Measurements from ENCODE around the gene HEXIM2.

HEXIM2 gene

GRCh38 chr17:45155483-45155882, 6.2 kb upstream of the HEXIM2 start:
- no peak overlapping the region for H3K27ac ChIP-seq
- in situ Hi-C loops (cut with HindIII; ENCODE audit: low pct_ligation_motif_present, low sequenced_read_pairs): no loop called here

GRCh38 chr17:45156242-45156641, 5.4 kb upstream of the HEXIM2 start:
- Histone ChIP-seq H3K27me3 (replicated peaks) (no peaks in the 10 kb centered on the region), H3K36me3 (replicated peaks) (no peaks in the 10 kb centered on the region), H3K4me3 (ENCODE audit: low read depth, low read length) (no peak overlapping the region), H3K27ac (no peak overlapping the region)
- no peak for TF ChIP-seq CTCF (IDR thresholded peaks at IDR 0.05; ENCODE audit: low read depth, low read length, missing control alignments)
- no peak for DNase-seq
- in situ Hi-C loops (cut with HindIII; ENCODE audit: low pct_ligation_motif_present, low sequenced_read_pairs): no loop called here

More at GRCh38 chr17:45155483-45155882, 6.2 kb upstream of the HEXIM2 start:
- TF ChIP-seq CTCF (IDR thresholded peaks at IDR 0.05; ENCODE audit: low read depth, low read length, missing control alignments): no peak
- Histone ChIP-seq H3K27me3 (replicated peaks) (no peaks in the 10 kb centered on the region), H3K36me3 (replicated peaks) (no peaks in the 10 kb centered on the region), H3K4me3 (ENCODE audit: low read depth, low read length) (no peak overlapping the region)
- no peak for DNase-seq

- H3K36me3 ChIP-seq (replicated peaks): no peaks in the 10 kb centered on the region
- peak; percentile 48 for DNase-seq
- H3K27me3 ChIP-seq (replicated peaks): no peaks in the 10 kb centered on the region
- peak; percentile 22 for TF ChIP-seq CTCF (IDR thresholded peaks at IDR 0.05; ENCODE audit: low read depth, low read length, missing control alignments)
- peak overlapping the region; percentile 98 for H3K27ac ChIP-seq
- H3K4me3 ChIP-seq (ENCODE audit: low read depth, low read length): peak overlapping the region; percentile 99
- in situ Hi-C loops (cut with HindIII; ENCODE audit: low pct_ligation_motif_present, low sequenced_read_pairs): no loop called here
Observed at GRCh38 chr17:45160447-45161287, 1.0 kb upstream of the HEXIM2 start.

- DNase-seq: no peak
- Histone ChIP-seq H3K27ac (no peak overlapping the region), H3K36me3 (replicated peaks) (no peaks in the 10 kb centered on the region), H3K4me3 (ENCODE audit: low read depth, low read length) (peak overlapping the region; percentile 40), H3K27me3 (replicated peaks) (no peaks in the 10 kb centered on the region)
- in situ Hi-C loops (cut with HindIII; ENCODE audit: low pct_ligation_motif_present, low sequenced_read_pairs): no loop called here
- no peak for TF ChIP-seq CTCF (IDR thresholded peaks at IDR 0.05; ENCODE audit: low read depth, low read length, missing control alignments)
Observed at GRCh38 chr17:45162025-45162687, 481 bp downstream of the HEXIM2 start.

GRCh38 chr17:45164734-45165269, 3.1 kb downstream of the HEXIM2 start:
- H3K27me3 ChIP-seq (replicated peaks): no peaks in the 10 kb centered on the region
- in situ Hi-C loops (cut with HindIII; ENCODE audit: low pct_ligation_motif_present, low sequenced_read_pairs): no loop called here
- H3K27ac ChIP-seq: no peak overlapping the region
- no peak for DNase-seq
- no peaks in the 10 kb centered on the region for H3K36me3 ChIP-seq (replicated peaks)
- H3K4me3 ChIP-seq (ENCODE audit: low read depth, low read length): no peak overlapping the region
- no peak for TF ChIP-seq CTCF (IDR thresholded peaks at IDR 0.05; ENCODE audit: low read depth, low read length, missing control alignments)

Data from brain microvascular endothelial cell (primary cell).